Activated gamma-delta T cell (primary cell): ENCODE measurements around the gene TNFRSF25.
A peak's percentile ranks its signal among the peaks of the same experiment; 100 is the strongest.

Source experiments
- DNase-seq: peaks from one replicate; lab custom pipeline; 2025; lab: John Stamatoyannopoulos, UW
- total RNA-seq, 2 donors: gene quantifications; one replicate each; lab custom pipeline; 2026; lab: John Stamatoyannopoulos, UW

TNFRSF25 gene, protein sequence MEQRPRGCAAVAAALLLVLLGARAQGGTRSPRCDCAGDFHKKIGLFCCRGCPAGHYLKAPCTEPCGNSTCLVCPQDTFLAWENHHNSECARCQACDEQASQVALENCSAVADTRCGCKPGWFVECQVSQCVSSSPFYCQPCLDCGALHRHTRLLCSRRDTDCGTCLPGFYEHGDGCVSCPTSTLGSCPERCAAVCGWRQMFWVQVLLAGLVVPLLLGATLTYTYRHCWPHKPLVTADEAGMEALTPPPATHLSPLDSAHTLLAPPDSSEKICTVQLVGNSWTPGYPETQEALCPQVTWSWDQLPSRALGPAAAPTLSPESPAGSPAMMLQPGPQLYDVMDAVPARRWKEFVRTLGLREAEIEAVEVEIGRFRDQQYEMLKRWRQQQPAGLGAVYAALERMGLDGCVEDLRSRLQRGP
- 335 to 336 reads per million in 2 donors for total RNA-seq

DNA sequence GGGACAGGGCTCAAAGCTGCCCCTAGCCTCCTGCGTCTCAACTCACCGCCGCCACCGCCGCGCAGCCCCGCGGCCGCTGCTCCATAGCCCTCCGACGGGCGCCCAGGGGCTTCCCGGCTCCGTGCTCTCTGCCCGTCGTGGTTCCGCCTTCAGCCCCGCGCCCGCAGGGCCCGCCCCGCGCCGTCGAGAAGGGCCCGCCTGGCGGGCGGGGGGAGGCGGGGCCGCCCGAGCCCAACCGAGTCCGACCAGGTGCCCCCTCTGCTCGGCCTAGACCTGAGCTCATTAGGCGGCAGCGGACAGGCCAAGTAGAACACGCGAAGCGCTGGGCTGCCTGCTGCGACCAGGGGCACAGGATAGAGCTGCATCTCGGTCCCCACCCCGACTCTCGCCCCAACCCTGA is at the start of gene TNFRSF25:
TNFRSF25 (minus strand) TSS at position 151 of the 400 bp plus-strand sequence; CDS start at position 85, 66 bp downstream.
- DNase-seq = peak; percentile 58

DNA sequence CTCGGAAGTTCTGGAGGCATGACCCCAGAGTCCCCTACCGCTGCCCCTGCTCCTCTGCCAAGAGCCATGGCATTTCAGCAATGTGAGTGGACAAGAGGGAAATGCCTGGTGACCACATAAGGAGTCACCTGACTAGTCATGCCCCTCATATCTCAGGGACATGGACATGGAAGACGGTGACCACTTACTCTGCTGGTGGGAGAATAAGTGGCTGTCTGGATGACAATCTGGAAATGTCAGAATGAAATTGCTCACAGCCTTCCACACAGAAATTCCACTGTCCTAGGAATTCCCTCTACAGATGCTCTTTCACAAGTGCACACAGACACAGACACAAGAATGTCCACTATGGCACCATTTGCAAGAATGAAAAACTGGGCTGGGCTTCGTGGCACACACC is 49.8 kb upstream of the TNFRSF25 start:
- DNase-seq = no peak

DNA sequence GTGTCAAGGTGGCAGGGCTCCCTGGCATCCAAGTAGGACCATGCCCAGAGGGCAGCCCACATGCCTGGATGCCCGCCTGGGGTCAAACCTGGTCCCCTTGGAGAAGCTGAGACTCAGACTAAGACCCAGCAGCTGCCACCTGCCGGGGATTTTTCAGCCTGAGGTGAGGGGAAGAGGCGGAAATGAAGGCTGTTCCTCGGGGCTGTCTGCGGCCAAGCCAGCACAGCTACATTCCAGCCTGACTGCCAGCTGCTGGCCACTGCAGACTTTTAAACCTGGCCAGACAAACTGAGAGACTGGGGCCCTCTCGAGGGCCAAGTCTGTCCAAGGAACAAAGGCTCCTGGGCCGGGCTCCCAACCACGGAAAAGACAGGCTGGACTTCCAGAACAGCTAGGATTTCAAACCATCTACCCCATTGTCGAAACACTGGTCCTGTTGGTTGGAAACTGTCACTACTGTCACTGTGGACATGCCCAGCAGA is 47.4 kb upstream of the TNFRSF25 start:
- DNase-seq = no peak

DNA sequence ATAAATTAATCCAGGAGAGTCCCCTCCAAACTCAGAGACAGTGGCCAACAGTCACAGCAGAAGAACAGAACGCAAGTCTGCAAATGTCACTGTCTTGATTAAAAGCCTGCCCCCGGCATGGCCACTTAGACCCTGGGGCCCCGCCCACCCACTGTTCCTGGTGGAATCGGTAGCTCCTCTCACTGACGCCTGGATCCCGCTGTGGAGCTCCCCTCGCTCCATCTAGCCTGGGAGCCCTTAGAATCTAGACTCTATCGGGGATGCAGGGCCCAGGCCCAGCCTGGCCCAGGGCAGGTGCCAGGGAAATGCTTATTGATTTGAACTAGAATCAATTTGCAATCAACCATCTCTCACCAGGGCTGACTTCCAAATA is 46.9 kb upstream of the TNFRSF25 start:
- DNase-seq = no peak

DNA sequence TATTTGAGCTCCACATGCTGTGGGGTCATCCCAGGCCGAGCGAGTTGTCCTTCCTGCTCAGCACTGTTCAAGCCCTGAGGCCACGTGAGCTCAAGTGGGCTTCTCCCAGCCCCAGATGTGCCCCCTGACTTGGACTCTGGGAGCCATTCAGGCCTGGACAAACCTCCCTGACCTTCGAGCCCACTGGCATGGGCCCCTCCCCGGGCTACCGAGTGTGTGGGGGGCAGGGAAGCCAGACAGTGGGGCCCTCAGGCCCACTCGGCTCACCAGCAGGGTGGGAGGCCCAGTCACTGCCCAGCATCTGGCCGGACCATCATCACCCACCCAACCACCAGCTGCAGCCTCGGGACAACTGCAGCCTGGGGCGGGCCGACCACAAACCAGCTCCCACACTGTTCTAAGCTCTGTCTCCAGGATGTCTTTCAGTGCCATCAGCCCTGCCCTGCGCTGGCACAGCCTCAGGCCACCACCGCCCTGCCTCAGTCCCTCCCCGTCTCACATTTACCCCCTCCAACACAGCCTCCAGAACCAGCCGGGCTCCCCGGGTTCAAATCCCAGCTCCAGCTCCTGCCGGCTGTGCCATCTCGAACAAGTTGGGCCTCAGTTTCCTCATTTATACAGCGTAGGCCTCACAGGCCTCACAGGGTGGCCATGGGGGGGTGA is 46.4 kb upstream of the TNFRSF25 start:
- no peak for DNase-seq

DNA sequence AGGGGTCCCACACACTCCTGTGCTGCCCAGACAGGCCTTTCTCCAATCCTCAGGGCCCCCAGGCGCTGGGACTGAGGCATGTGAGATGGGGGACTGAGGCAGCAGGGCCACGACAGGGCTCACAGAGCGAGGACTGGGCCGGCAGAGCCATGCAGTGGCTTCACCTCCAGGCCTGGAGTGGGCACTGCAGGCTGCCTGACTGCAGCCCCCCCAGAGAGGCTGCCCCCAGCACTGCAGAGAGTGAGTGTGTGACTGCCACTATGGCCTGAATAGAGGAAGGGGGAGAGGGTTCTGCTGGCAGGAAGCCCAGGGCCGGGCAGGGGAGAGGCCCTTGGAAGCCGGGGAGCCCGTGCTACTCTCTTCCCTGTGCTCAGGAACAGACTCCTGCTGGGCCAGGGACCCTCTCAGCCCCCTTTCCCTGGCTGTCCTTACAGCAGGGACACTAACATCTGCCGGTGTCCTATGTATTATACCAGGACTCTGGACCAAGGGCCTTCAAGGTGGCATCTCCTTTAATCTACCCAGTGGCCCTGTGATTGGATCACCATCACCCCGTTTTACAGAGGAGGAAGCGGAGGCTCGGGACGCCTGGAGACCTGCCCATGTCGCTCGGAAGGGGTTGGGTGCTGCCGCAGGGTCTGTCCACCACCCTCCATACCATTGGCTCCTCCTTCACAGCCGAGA is 45.7 kb upstream of the TNFRSF25 start:
- no peak for DNase-seq

DNA sequence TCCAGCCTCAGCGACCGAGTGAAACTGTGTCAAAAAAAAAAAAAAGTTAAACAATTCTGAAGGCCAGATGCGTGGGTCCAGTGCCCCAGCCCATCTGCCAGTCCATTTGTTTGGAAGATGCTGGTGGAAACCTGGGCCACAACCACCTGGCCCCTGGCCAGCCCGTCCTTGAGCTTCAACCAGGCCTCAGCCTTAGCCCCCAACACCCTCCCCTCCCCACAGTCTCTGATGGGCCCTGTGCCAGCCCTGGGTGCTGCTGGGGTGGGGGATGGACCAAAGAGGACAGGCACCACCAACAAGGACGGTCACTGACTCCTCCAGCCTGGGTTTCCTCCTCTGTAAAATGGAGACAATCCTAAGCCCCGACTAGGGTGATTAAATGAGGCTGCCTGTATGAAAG is 45.1 kb upstream of the TNFRSF25 start:
- DNase-seq = no peak

DNA sequence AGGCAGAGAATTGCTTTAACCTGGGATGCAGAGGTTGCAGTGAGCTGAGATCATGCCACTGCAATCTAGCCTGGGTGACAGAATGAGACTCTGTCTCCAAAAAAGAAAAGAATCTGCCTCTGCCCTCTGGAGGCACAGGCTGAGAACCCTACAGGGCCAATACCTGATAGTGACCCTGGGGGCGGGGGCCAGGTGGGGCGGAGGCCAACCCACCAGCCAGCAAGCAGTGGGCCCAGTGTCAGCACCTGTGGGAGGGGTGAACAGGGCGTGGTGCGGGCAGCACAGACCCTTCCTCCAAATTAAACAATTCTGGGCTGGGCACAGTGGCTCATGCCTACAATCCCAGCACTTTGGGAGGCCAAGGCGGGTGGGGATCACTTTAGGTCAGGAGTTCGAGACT is 44.5 kb upstream of the TNFRSF25 start:
- no peak for DNase-seq

DNA sequence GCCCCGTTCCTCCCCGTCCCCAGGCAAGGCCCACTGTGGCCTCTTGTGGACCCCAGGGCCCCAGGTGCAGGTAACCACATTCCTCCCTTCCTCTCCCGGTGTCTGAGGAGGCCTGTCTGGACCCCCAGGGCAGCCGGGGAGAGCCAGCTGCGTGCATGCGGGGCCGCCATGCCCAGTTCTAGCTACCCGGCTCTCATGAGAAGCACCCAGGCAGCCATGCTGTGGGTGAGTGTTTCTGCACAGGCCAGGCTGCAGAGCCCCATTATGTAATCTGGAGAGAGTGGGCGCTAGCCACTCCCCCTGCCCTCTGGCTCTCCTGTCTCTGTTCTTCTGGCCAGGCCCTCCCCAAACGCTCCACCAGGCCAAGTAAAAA is 43.9 kb upstream of the TNFRSF25 start:
- no peak for DNase-seq

DNA sequence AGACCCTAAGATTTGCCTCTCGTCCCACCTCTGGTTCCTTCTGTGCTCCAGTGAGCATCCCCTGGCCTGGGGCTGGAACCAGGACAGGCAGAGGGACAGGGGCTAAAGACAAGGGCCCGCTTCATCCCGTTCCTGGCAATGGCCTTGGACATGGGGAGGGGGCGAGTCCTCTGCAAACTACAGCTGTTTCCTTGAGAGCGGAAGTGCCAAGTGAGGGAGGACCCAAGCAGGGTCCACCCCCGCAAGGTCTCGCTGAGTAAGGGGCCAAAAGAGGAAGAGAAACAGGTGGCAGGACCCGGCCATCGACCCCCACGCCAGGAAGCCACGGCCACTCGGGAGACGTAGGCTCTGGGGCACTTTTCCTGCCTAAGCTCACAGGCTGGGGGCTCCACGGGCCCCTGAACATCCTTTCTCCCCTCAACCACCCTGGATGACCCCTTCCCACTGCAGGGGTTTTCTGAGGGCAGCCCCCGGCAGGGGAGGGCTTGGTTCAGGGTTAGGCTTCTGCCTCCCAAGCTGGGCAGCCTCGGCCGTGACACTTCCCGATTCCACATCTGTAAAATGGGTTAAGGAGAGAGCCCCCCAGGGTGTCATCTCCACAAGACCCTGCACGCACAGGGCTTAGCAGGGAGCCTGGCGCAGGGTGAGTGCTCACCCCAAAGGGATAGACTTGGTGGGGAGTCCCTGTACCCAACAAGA is 43.4 kb upstream of the TNFRSF25 start:
- no peak for DNase-seq

DNA sequence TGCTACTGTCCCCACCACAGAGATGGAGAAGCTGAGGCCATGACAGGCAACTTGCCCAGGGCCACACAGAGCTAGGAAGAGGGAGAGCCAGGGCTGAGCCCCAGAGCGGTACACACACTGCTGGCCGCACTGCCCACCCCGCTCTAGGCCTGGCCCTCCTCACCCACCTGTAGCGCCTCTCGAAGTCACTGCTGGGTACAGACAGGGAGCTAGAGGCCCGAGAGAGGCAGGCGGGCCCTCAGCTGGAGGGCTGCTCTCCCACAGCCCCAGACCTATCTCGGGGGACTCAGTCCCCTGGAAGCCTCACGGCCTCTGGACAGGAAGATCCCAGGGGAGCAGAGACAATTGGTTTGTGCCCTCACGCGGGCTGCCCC is 42.8 kb upstream of the TNFRSF25 start:
- DNase-seq = no peak

DNA sequence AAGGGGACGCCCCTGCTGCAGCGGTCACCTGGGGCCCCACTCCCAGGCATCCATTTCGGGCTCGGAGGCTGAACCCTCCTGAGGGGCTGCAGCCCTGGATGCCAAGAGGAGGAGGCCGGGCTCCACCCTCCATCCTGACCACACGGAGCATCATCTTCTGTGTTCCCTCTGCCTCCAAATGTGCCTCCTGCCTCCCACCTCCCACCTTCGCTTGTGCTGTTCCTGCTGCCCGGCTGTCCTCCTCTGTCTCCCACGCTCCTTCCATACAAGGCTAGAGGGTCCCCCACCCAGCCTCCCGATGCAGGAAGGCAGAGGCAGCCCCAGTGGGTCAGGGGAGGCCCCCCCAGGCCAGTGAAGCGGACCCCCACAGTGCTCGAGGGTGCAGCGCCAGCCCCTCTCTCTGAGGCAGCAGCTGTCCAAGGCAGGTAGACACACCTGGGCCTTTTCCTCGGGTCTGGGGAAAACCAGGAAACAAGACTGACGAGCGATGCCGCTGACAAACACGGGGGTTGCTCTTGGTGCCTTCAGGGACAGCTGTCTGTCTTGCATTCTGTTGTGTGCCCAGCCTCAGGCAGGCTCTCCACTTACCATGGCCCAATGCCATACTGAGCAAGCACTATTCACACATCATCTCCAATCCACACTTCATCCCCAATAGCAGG is 42.3 kb upstream of the TNFRSF25 start:
- no peak for DNase-seq

DNA sequence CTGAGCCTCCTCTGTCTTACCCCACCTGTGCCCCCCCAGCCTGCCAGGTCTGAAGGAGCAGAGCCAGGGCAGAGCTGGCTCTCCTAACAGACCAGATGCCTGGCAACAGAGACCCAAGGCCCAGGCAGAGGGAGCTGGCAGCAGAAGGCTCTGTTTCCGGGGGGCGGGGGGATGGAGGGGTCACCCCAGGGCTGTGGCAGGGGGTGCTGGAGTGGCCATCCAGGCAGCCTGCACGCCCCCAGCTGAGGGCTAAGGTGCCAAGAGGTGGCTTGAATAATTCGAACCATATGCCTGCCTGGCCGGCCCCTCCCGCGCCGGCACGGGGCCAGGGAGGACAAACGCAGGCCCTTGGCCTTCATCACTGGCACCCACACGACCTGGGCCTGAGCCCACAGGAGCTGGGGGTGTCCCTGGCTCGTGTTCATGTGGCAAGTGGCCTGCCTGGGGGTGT is 41.5 kb upstream of the TNFRSF25 start:
- no peak for DNase-seq

DNA sequence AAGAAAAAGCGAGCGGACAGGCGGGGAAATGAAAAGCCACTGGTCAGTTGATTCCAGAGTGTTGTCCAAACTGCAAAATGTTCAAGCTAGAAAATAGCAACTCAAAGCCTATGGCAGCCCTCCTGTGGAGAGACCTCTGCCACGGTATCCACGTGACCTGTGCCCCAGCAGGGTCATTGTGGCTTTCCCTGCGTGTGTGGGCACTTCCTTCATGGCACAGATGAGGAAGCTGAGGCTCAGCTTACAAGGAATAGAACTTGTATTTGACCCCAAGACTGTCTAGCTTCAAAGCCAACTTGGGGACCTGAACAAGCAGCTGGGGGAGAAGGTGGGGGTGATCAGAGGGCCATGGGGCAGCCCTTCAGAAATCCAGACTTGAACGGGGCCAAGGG is 41.1 kb upstream of the TNFRSF25 start:
- no peak for DNase-seq

DNA sequence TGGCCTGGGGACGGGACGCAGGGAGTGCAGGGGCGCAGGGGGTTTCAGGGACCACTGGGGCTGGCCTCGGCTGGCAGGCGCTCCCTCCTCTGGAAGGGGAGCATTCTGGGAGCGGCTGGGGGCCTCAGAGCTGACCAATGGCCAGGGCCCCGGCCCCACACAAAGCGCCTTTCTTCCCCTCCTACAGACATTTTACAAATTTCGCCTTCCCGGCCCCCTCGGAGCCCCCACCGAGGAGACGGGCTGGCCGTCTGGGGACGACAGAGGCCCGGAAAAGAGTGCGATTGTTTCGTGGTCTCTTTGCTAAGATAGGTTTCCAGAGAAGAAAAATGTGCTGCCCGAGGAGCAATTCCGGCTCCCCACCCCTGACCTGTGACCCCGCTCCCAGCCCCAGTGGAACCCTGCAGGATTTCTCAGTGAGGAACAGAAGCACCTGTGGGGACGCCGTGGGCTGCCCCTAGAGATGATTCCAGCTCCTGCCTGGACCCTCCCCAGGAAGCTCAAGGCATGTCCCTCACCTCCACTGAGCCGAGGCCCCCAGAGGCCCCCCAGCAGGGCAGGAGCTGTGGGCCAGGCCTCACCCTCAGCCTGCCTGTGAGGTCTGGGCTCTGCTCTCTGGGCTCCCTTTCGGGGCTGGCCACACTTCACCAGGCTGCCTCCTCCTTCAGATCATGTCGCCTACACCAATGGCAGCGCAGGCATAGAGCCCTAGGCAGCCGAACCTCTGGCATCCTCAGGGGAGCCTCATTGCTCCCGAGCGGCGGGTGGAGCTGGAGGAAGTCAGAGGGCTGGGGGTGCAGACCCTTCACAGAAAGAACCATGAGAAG is 40.5 kb upstream of the TNFRSF25 start:
- no peak for DNase-seq

DNA sequence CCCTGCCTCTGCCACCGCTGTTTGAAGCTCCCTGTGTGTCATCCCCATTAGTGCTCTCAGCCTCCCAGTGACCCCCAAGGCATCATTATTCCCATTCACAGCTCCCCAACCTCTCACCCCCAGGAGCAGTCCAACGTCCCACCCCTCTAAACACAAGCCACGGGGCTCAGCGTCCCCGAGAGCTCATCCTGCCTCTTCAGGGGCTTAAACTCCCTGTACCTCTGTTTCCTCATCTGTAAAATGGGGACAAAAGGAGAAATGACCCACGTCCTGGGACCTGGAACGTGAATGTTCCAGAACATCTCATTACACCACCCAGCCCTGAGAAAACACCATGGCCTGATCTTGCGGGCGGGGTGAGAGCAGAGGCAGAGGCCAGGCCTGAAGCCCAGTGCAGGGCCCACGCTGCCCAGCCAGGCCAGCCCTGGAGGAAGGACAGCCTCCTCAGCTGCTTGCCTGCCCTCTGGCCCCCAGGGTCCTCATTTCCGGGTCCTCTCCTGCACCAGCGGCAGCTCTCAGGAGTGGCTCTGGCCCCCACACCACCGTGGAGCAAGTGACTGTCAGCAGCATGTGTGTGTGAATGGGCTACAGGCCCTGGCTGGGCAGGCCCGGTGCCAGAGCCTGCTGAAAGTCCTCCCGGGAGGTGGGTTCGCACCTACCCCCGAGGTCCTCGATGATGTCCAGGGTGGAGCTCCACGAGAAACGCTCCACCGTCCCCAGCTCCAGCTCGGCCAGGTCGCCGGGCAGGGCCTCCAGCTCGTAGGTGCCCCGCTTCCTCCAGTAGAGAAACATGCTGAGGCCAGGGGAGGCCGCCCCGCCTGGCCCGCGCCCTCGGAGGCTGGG is 39.6 kb upstream of the TNFRSF25 start:
- no peak for DNase-seq

DNA sequence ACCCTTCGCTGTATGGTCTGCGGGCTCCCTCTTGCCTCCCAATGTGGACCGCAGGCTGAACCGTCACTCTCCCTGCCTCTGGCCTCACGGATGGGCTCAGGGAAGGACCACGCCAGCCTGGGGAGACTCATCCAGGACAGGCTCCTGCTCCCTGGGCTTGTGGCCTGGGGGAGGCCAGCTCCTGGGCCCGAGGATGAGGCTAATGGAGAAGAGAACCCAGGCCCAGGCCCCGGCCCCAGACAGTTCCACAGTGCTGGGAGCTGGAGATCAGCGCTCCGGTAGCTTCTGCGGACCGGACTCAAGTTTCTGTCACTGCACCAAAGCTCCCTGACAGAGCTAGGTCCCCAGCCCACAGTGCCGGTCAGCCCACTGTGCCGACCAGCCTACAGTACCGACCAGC is 38.9 kb upstream of the TNFRSF25 start:
- no peak for DNase-seq

DNA sequence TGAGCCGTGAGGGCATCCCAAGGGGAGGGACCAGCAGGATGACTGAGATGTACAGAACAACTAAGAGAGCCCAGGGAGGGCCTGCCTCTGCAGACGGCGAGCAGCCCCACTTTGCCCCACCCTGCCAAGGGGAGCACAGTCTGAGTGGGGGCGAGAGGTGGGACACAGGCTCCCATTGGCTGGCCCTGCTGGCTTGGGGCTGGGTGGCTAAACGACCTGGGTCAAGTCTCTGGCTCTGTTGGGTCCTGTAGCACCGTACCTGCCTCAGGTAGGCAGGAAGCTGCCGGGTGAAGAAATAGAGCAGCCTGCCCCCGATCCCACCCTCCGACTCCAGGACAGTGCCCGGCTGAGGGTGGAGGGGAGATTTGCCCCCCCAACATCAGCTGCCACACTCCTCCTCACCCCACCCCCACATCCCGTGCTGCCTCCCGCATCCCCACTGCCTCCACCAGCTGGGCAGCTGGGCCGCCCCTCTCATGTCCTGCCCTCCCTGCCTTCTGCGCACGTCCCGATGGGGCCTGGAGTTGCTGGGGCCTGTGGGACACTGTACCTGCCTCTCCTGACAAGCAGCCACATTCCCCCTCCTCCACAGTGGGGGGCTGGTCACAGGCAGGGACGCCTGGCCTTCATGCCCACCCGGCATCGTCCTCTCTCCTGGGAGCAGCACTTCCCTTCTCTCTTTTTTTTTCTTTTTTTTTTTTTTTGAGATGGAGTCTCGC is 38.1 kb upstream of the TNFRSF25 start:
- DNase-seq = no peak
